Measurements from ENCODE around the gene TFRC. TPM values are rescaled to one million over a fixed set of nuclear protein-coding genes. Genes with fewer than 3 reads are reported as not detected.

Gene TFRC
- 34.8 TPM for polyA plus RNA-seq (2013, experiment 1 of 2)
- 37.0 TPM for polyA plus RNA-seq (2013, experiment 2 of 2)

DNA sequence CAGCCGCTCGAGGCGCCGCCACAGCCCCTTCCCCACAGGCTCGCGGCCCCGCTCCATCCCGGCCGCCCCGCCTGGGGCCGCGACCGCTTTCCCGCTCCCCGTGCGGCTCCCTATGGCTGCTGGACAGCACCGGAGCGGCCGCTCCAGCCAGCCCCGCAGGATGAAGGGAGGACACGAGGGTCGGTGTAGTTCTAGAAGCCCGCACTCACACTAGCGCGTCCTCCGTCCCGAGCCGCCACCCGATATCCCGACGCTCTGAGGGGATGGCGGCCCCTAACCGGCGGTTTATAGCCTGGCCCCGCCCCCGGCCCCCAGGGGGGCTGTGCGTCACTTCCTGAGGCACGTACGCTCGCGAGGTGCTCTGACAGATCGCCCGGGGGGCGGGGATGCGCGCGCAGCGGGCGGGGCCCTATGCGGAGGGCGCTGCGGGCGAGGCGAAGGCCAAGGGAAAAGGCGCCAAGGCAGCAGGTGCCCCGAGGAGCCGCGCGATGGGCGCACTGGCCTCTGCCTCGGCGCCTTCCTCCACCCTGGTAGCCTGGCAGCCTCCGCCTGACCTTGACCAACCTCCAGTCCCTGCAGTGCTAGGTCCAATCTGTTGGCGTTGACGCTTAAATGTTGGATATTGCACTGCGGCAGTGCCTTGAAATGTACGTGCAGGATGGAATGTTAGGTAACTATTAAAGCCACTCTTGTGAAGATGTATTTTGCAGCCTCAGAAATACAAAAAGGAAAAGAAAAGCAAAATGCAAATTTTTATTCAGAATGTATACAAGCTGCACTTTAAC is at the start of gene TFRC:
TFRC (minus strand) TSS at position 257 of the 785 bp plus-strand sequence. CDS start 4,991 bp downstream, outside the sequence.
- Histone ChIP-seq H2BK15ac (ENCODE audit: low read depth, poor library complexity, severe bottlenecking) (peak within 1 kb of the TSS; percentile 46), H3K4me1 (ENCODE audit: control insufficient read depth, insufficient read depth, low read depth, low read length) (peaks cover 5% of the 10 kb centered on the region), H4K91ac (ENCODE audit: low read length) (peak within 1 kb of the TSS; percentile 72), H3K27ac (ENCODE audit: low read length, poor library complexity, severe bottlenecking) (peak within 1 kb of the TSS; percentile 51), H3K79me1 (replicated peaks; ENCODE audit: low read length, poor library complexity, severe bottlenecking) (peaks cover 4% of the 10 kb centered on the region), H4K8ac (ENCODE audit: low read length) (peak within 1 kb of the TSS; percentile 87), H3K36me3 (ENCODE audit: control insufficient read depth in 1 of 2, insufficient read depth in 2 of 2, low read depth in 1 of 2, low read length in 2 of 2) (no peaks in the 10 kb centered on the region), H3K9me3 (ENCODE audit: control insufficient read depth, low read length) (no peaks in the 10 kb centered on the region), H3K23ac (ENCODE audit: low read length in 2 of 2) (peak within 1 kb of the TSS; percentile 79 to 93), H2BK120ac (ENCODE audit: low read depth, low read length) (no peak within 1 kb of the TSS), H3K18ac (ENCODE audit: low read depth in 1 of 2, low read length in 2 of 2) (peak within 1 kb of the TSS; percentile 83 to 91), H2BK5ac (ENCODE audit: low read depth, low read length, poor library complexity, severe bottlenecking) (no peak within 1 kb of the TSS), H3K9ac (ENCODE audit: low read length) (peak within 1 kb of the TSS; percentile 90), H3K27me3 (ENCODE audit: control insufficient read depth in 1 of 2, insufficient read depth in 1 of 2, low read length in 2 of 2) (no peaks in the 10 kb centered on the region), H2AFZ (ENCODE audit: low read depth, low read length) (peak within 1 kb of the TSS; percentile 98), H3K4me3 (ENCODE audit: insufficient read depth in 1 of 2, low read depth in 1 of 2, low read length in 2 of 2) (peak within 1 kb of the TSS; percentile 90 to 96), H2BK12ac (ENCODE audit: low read length in 2 of 2) (no peak within 1 kb of the TSS), H3K14ac (ENCODE audit: low read length in 2 of 2) (peak within 1 kb of the TSS in 1 of 2 experiments; percentile 97), H3K4ac (ENCODE audit: low read depth in 1 of 2, low read length in 2 of 2) (peak within 1 kb of the TSS in 1 of 2 experiments; percentile 93), H2AK5ac (ENCODE audit: low read length, severe bottlenecking) (no peak within 1 kb of the TSS), H3K4me2 (ENCODE audit: low read length, poor library complexity, severe bottlenecking) (peak within 1 kb of the TSS; percentile 95)
- peak; percentile 91 for DNase-seq
- 1% methylated on average over 60 of the region's 67 CpGs for WGBS

DNA sequence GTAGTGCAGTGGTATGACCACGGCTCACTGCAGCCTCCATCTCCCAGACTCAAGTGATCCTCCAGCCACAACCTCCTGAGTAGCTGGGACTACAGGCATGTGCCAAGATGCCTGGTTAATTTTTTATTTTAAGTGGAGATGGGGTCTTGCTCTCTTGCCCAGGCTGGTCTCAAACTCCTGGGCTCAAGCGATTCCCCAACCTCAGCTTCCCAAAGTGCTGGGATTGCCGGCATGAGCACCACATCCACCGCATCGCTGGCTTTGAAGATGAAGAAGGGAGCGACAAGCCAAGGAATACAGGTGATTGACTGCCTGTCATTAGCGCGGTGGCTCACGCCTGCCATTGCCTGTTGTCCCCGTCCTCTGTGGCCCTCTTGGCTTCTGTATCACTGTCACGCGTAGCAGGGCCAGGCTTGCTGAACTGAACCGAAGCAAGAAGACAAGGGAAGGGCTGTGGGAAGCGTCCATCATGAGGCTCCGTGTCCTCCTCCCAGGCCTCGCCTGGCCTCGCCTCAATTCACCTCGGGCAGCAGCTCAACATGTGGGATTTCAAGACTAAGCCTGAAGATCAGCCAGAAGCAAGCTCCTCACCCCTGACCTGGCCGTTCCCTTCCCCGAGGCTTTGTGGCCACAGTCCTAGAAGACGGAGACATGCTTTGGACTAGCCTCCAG is 46.4 kb upstream of the TFRC start:
- Histone ChIP-seq H2AFZ (ENCODE audit: low read depth, low read length) (no peak overlapping the region), H2BK12ac (ENCODE audit: low read length in 2 of 2) (no peak overlapping the region), H3K4ac (ENCODE audit: low read depth in 1 of 2, low read length in 2 of 2) (no peak overlapping the region), H3K79me1 (replicated peaks; ENCODE audit: low read length, poor library complexity, severe bottlenecking) (no peaks in the 10 kb centered on the region), H3K4me2 (ENCODE audit: low read length, poor library complexity, severe bottlenecking) (no peak overlapping the region), H3K23ac (ENCODE audit: low read length in 2 of 2) (no peak overlapping the region), H3K27ac (ENCODE audit: low read length, poor library complexity, severe bottlenecking) (no peak overlapping the region), H2AK5ac (ENCODE audit: low read length, severe bottlenecking) (no peak overlapping the region), H2BK5ac (ENCODE audit: low read depth, low read length, poor library complexity, severe bottlenecking) (no peak overlapping the region), H3K36me3 (ENCODE audit: control insufficient read depth in 1 of 2, insufficient read depth in 2 of 2, low read depth in 1 of 2, low read length in 2 of 2) (no peaks in the 10 kb centered on the region), H2BK15ac (ENCODE audit: low read depth, poor library complexity, severe bottlenecking) (no peak overlapping the region), H2BK120ac (ENCODE audit: low read depth, low read length) (no peak overlapping the region), H3K18ac (ENCODE audit: low read depth in 1 of 2, low read length in 2 of 2) (no peak overlapping the region), H3K9ac (ENCODE audit: low read length) (no peak overlapping the region), H4K91ac (ENCODE audit: low read length) (peak overlapping the region; percentile 54), H4K8ac (ENCODE audit: low read length) (no peak overlapping the region), H3K14ac (ENCODE audit: low read length in 2 of 2) (no peak overlapping the region), H3K27me3 (ENCODE audit: control insufficient read depth in 1 of 2, insufficient read depth in 1 of 2, low read length in 2 of 2) (peaks cover 0 to 35% of the 10 kb centered on the region in 2 experiments), H3K4me3 (ENCODE audit: insufficient read depth in 1 of 2, low read depth in 1 of 2, low read length in 2 of 2) (no peak overlapping the region), H3K9me3 (ENCODE audit: control insufficient read depth, low read length) (no peaks in the 10 kb centered on the region), H3K4me1 (ENCODE audit: control insufficient read depth, insufficient read depth, low read depth, low read length) (no peaks in the 10 kb centered on the region)
- WGBS: 96% methylated on average over 20 of the region's 21 CpGs
- no peak for DNase-seq

GRCh38 chr3:196127308-196128040 is 45.6 kb upstream of the TFRC start:
- no peak overlapping the region for H2BK15ac ChIP-seq (ENCODE audit: low read depth, poor library complexity, severe bottlenecking)
- no peak overlapping the region for H2AFZ ChIP-seq (ENCODE audit: low read depth, low read length)
- H3K9ac ChIP-seq (ENCODE audit: low read length): no peak overlapping the region
- H3K23ac ChIP-seq (ENCODE audit: low read length in 2 of 2): no peak overlapping the region
- H3K14ac ChIP-seq (ENCODE audit: low read length in 2 of 2): no peak overlapping the region
- DNase-seq: no peak
- H4K91ac ChIP-seq (ENCODE audit: low read length): no peak overlapping the region
- H3K36me3 ChIP-seq (ENCODE audit: control insufficient read depth in 1 of 2, insufficient read depth in 2 of 2, low read depth in 1 of 2, low read length in 2 of 2): no peaks in the 10 kb centered on the region
- peaks cover 0 to 38% of the 10 kb centered on the region in 2 experiments for H3K27me3 ChIP-seq (ENCODE audit: control insufficient read depth in 1 of 2, insufficient read depth in 1 of 2, low read length in 2 of 2)
- H2BK5ac ChIP-seq (ENCODE audit: low read depth, low read length, poor library complexity, severe bottlenecking): no peak overlapping the region
- H3K4me2 ChIP-seq (ENCODE audit: low read length, poor library complexity, severe bottlenecking): no peak overlapping the region
- no peak overlapping the region for H3K18ac ChIP-seq (ENCODE audit: low read depth in 1 of 2, low read length in 2 of 2)
- no peaks in the 10 kb centered on the region for H3K79me1 ChIP-seq (replicated peaks; ENCODE audit: low read length, poor library complexity, severe bottlenecking)
- no peak overlapping the region for H2BK120ac ChIP-seq (ENCODE audit: low read depth, low read length)
- no peak overlapping the region for H3K4ac ChIP-seq (ENCODE audit: low read depth in 1 of 2, low read length in 2 of 2)
- WGBS: 58% methylated on average over 12 of the region's 12 CpGs
- no peak overlapping the region for H2AK5ac ChIP-seq (ENCODE audit: low read length, severe bottlenecking)
- H3K4me1 ChIP-seq (ENCODE audit: control insufficient read depth, insufficient read depth, low read depth, low read length): peaks cover 2% of the 10 kb centered on the region
- H4K8ac ChIP-seq (ENCODE audit: low read length): no peak overlapping the region
- no peak overlapping the region for H3K4me3 ChIP-seq (ENCODE audit: insufficient read depth in 1 of 2, low read depth in 1 of 2, low read length in 2 of 2)
- no peaks in the 10 kb centered on the region for H3K9me3 ChIP-seq (ENCODE audit: control insufficient read depth, low read length)
- H3K27ac ChIP-seq (ENCODE audit: low read length, poor library complexity, severe bottlenecking): no peak overlapping the region
- no peak overlapping the region for H2BK12ac ChIP-seq (ENCODE audit: low read length in 2 of 2)

DNA sequence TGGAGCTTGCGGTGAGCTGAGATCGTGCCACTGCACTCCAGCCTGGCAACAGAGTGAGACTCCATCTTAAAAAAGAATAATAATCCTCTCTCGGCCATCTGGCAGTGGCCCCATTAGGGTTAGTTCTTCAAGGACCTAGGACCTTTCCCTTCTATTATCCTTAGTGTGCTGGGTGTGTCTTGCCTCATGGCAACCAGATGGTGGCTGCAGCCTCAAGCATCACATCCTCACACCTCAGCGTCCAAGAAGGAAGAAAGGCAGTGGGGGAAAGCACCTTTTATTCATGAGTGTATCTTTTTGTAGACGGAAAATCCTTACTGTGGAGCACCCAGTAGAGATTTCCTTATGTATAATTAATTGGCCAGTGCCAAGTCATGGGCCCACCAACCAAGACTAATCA is 42.7 kb upstream of the TFRC start:
- no peak overlapping the region for H2BK5ac ChIP-seq (ENCODE audit: low read depth, low read length, poor library complexity, severe bottlenecking)
- H3K9ac ChIP-seq (ENCODE audit: low read length): no peak overlapping the region
- no peak overlapping the region for H3K14ac ChIP-seq (ENCODE audit: low read length in 2 of 2)
- H3K9me3 ChIP-seq (ENCODE audit: control insufficient read depth, low read length): no peaks in the 10 kb centered on the region
- H2AK5ac ChIP-seq (ENCODE audit: low read length, severe bottlenecking): no peak overlapping the region
- DNase-seq: no peak
- H3K4ac ChIP-seq (ENCODE audit: low read depth in 1 of 2, low read length in 2 of 2): no peak overlapping the region
- H3K79me1 ChIP-seq (replicated peaks; ENCODE audit: low read length, poor library complexity, severe bottlenecking): no peaks in the 10 kb centered on the region
- H2BK12ac ChIP-seq (ENCODE audit: low read length in 2 of 2): no peak overlapping the region
- no peak overlapping the region for H3K27ac ChIP-seq (ENCODE audit: low read length, poor library complexity, severe bottlenecking)
- 96% methylated on average over 3 of the region's 5 CpGs for WGBS
- no peak overlapping the region for H3K18ac ChIP-seq (ENCODE audit: low read depth in 1 of 2, low read length in 2 of 2)
- no peak overlapping the region for H2BK15ac ChIP-seq (ENCODE audit: low read depth, poor library complexity, severe bottlenecking)
- no peak overlapping the region for H4K8ac ChIP-seq (ENCODE audit: low read length)
- H3K36me3 ChIP-seq (ENCODE audit: control insufficient read depth in 1 of 2, insufficient read depth in 2 of 2, low read depth in 1 of 2, low read length in 2 of 2): no peaks in the 10 kb centered on the region
- peaks cover 2% of the 10 kb centered on the region for H3K4me1 ChIP-seq (ENCODE audit: control insufficient read depth, insufficient read depth, low read depth, low read length)
- no peak overlapping the region for H3K23ac ChIP-seq (ENCODE audit: low read length in 2 of 2)
- no peak overlapping the region for H2BK120ac ChIP-seq (ENCODE audit: low read depth, low read length)
- H4K91ac ChIP-seq (ENCODE audit: low read length): no peak overlapping the region
- H2AFZ ChIP-seq (ENCODE audit: low read depth, low read length): no peak overlapping the region
- H3K4me3 ChIP-seq (ENCODE audit: insufficient read depth in 1 of 2, low read depth in 1 of 2, low read length in 2 of 2): no peak overlapping the region
- H3K4me2 ChIP-seq (ENCODE audit: low read length, poor library complexity, severe bottlenecking): no peak overlapping the region
- peaks cover 0 to 46% of the 10 kb centered on the region in 2 experiments for H3K27me3 ChIP-seq (ENCODE audit: control insufficient read depth in 1 of 2, insufficient read depth in 1 of 2, low read length in 2 of 2)

Data from mesenchymal stem cell (in vitro differentiated cells and primary cell).